Non-pigmented ciliary epithelial cell (primary cell): Measurements from ENCODE around the gene ZGLP1.

Source experiments
- DNase-seq: peaks from one replicate; pipeline ENCODE4 v3.0.0-alpha.2; 2010; ENCODE audit warnings: low read depth

ZGLP1 gene

DNA sequence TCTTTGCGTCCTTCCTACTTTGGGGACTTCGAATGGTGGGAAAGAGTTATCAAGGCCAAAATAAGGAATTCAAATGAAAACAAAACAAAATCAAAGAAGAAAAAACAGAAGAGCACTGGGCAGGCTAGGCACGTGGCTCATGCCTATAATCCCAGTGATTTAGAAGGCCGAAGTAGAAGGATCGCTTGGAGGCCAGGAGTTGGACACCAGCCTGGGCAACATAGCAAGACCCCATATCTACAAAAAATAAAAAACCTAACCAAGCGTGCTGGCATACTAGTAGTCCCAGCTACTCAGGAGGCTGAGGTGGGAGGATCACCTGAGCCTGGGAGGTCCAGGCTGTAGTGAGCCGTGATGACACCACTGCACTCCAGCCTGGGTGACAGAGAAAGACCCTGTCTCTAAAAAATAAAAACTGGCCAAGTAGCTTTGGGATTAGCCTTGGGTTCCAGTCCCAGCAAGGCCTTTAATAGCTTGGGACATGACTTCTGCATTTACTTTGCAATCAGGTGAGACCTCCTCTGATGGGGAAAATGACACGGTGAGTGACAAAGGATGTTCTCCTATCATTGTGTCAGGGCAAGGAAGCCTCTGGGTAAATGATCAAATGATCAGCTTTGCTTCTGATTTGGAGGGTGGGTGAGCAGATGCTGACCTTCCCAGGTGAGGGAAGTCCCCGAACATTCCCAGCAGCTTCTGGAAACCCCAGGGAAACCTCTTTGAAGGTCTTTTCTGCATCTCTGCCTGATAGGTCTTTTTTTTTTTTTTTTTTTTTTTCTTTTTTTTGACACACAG is 31.6 kb downstream of the ZGLP1 start:
- DNase-seq = no peak

DNA sequence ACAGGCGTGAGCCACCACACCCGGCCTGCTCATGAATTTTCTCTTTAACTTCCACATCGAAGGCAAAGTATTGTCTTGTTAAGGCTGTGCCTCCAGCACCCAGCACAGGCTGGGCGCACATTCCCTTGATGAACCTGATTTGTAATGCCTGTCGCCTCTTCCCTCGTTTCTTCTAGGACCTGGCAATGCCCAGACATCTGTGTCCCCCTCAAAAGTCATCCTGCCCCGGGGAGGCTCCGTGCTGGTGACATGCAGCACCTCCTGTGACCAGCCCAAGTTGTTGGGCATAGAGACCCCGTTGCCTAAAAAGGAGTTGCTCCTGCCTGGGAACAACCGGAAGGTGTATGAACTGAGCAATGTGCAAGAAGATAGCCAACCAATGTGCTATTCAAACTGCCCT is 35.0 kb downstream of the ZGLP1 start:
- DNase-seq = no peak

DNA sequence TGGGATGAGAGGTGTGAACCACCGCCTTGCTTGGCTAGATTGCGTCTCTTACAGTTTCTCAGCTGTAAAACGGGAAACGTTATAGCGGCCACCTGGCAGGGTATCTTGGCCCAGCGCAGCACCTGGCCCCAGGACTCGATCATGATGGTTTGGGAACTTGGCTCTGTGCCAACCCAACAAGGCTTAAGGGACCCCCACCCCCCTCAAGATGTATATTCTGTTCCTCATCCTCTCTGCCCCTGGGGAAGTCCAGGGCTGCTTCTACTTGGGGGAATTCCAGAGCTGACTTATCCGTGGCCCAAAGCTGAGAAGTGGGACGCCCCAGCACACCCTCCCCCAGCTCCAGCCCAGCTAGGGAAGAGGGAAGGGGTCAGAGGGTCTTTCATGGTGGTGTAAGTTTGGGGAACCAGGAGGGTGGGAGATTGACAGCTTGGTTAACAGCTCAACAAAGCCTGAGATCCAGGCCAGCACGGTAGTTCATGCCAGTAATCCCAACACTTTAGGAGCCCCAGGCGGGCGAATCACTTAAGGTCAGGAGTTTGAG is 38.0 kb downstream of the ZGLP1 start:
- DNase-seq = no peak

DNA sequence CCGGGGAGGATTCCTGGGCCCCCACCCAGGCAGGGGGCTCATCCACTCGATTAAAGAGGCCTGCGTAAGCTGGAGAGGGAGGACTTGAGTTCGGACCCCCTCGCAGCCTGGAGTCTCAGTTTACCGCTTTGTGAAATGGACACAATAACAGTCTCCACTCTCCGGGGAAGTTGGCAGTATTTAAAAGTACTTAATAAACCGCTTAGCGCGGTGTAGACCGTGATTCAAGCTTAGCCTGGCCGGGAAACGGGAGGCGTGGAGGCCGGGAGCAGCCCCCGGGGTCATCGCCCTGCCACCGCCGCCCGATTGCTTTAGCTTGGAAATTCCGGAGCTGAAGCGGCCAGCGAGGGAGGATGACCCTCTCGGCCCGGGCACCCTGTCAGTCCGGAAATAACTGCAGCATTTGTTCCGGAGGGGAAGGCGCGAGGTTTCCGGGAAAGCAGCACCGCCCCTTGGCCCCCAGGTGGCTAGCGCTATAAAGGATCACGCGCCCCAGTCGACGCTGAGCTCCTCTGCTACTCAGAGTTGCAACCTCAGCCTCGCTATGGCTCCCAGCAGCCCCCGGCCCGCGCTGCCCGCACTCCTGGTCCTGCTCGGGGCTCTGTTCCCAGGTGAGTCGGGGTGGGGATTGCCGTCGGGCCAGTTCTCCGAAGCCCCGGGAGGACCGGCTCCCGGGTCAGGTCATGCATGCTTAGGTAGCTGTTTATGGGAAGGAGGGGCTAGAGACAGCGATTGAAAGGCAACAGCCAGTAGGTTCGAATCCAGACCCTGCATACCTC is 38.8 kb downstream of the ZGLP1 start, which contains the start of gene ICAM1:
Gene ICAM1, plus strand, starts transcription at position 505 of the 779 bp plus-strand sequence. Its CDS starts 40 bp downstream, at position 545.
- DNase-seq = no peak

DNA sequence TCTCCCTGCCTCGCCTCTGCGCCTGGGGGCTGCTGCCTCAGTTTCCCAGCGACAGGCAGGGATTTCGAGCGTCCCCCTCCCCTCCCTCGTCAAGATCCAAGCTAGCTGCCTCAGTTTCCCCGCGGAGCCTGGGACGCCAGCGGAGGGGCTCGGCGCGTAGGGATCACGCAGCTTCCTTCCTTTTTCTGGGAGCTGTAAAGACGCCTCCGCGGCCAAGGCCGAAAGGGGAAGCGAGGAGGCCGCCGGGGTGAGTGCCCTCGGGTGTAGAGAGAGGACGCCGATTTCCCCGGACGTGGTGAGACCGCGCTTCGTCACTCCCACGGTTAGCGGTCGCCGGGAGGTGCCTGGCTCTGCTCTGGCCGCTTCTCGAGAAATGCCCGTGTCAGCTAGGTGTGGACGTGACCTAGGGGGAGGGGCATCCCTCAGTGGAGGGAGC is 39.4 kb downstream of the ZGLP1 start:
- no peak for DNase-seq

DNA sequence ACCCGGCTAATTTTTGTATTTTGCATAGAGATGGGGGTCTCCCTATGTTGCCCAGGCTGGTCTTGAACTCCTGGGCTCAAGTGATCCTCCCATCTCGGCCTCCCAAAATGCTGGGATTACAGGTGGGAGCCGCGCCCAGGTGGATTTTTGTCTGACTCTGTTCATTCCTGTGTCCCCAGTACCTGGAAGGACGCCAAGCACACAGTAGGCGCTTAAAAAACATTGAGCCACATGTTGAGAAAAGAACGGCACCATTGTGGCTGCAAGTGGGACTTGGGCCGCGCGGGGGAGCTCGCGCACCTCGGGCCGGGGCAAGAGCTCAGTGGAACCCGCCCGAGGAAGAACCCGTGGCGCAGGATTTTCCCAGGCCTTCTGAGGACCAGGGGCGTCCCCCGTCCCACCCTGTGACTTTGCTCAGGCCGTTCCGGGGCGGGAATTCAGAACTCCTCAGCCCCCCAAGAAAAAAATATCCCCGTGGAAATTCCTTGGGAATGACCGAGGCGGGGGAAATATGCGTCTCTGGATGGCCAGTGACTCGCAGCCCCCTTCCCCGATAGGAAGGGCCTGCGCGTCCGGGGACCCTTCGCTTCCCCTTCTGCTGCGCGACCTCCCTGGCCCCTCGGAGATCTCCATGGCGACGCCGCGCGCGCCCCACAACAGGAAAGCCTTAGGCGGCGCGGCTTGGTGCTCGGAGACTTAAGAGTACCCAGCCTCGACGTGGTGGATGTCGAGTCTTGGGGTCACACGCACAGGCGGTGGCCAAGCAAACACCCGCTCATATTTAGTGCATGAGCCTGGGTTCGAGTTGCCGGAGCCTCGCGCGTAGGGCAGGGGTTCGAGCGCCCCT is 40.1 kb downstream of the ZGLP1 start:
- DNase-seq = no peak

DNA sequence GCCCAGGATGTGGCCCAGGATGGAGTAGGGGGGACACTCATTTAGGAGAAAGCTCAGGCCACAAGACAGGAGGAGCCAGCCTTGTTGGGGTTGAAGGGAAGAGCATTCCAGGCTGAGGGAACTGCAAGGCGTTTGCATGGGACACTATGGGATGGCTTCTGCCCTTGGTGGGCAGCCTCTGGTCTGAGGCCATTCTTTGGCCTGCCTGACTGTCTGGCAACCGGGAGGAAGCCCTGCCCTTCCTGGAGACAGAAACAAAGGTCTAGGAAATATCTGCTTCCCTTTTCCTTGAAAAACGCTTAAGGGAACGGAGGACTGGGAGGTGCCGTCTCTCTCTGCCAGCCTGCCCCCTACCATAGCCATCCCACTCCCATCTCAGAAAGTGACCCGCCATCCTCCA is 41.5 kb downstream of the ZGLP1 start:
- DNase-seq = no peak

DNA sequence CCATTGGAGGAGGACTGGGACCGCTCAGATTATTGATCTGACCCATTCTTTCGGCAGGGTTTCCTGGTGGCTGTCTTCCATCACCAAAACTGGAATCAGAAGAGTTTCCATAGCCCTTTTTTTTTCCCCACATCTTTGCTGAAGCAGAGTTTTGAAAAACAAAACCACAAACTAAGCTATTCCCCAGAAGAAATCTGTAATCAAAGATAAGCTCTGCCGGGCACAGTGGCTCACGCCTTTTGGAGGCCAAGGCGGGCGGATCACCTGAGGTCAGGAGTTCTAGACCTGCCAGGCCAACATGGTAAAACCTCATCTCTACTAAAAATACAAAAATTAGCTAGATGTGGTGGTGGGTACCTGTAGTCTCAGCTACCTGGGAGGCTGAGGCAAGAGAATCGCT is 42.9 kb downstream of the ZGLP1 start:
- DNase-seq = no peak

DNA sequence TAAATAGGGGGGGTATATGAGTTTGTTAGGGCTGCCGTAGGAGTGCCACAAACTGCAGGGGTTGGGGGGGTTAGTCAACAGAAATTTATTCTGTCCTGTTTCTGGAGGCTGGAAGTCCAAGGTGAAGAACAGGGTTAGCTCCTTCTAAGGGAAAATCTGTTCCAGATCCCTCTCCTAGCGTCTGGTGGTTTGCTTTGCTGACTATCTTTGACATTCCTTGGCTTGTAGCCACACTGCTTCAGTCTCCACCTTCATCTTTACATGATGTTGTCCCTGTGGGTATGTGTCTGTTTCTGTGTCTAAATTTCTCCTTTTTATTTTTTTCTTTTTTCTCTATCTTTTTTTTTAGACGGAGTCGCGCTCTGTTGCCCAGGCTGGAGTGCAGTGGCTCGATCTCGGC is 46.8 kb downstream of the ZGLP1 start:
- DNase-seq = no peak

DNA sequence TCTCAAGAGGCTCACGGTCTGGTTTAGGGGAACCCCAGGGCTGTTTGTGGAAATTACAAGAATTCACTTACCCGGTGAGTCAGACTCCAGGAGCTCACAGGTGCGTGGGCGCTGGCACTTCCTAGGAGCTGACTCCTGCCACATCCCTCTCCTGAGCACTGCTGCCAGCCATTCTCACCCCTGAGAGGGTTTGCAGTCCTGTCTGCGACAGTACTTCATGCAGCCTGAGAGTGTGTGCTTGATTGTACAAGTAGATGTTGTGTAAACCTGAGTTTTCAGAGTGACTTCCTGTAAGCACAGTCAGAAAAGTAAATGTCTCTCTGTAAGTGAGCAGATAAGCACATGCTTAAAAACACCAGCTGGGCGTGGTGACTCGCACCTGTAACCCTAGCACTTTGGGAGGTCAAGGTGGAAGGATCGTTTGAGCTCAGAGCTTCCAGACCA is 49.5 kb downstream of the ZGLP1 start:
- DNase-seq = no peak

DNA sequence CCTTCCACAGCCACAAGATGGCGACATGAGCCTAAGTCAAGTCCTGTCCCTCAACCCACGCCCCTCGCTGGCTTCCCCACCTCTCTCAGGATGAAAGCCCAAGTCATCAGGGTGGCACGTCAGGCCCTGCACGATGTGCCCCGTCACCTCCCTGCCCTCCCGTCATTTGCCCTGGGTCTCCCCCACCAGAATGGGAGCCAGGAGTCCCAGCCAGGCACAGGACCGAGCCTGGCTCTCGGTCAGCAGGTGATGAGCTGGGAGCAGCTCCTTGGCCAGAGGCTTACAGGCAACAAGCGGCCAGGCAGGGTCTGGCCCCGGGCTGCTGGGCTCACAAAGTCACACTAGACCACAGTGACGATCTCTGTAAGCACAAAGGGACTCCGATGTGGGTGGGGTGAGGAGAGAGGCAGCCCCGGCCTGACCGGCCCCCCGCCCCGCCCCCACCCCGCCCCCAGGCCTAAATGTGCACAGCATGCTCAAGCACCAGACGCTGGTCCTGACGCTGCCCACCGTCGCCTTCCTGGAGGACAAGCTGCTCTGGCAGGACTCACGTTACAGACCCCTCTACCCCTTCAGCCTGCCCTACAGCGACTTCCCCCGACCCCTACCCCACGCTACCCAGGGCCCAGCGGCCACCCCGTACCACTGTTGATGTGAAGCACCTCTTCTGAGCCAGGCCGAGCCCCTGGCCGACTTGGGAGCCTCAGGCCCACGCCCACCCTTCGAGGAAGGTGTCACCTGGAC is 50.3 kb downstream of the ZGLP1 start:
- peak; percentile 55 for DNase-seq

DNA sequence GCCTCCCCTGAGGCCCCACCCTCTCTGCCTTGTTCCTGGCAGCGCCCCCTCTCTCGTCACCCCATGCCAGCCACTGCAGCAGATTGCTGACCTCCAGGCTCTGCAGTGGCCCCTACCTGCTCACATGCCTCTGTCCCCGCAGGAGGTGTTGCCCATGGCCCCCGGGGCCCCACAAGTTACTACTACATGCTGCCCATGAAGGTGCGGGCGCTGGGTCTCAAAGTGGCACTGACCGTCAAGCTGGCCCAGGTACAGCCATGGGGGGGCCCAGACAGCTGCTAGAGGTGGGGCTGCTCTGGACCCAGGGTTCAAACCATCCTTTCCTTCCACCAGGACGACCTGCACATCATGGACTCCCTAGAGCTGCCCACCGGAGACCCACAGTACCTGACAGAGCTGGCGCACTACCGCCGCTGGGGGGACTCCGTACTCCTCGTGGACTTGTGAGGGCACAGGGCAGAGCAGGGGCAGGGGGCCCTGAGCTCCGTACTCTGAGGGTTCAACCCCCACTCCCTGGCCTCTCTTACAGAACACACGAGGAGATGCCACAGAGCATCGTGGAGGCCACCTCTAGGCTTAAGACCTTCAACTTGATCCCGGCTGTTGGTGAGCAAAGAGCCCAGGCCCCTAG is 51.4 kb downstream of the ZGLP1 start:
- DNase-seq = no peak

DNA sequence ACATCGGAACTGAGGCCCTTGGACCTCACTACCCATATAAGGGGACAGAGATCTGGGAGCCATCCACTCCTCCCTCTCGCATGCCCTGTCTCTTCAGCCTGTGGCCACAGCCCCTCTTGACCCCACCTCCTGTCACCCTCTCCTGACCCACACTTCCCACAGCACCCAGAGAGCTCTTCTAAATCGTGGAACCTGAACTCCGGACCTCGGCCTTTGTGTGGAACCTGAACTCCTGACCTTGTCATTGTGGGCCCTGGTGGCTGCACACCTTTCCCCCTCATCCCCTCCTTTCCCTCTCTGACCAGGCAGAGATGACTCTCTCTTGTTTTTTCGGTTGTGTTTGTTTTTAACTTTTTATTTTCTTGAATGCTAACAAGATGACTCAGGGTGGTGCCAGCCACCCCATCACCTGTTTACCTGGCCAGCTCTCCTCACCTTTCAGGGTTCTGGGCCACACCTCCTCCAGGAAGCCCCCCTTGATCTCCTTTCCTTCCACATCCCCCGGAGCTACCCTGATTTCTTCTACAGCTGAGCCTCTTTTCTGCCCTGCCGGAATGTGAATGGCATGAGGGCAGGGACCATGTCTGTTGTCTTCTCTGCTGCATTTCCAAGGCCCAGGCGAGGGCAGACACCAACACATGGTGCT is 52.5 kb downstream of the ZGLP1 start:
- no peak for DNase-seq

DNA sequence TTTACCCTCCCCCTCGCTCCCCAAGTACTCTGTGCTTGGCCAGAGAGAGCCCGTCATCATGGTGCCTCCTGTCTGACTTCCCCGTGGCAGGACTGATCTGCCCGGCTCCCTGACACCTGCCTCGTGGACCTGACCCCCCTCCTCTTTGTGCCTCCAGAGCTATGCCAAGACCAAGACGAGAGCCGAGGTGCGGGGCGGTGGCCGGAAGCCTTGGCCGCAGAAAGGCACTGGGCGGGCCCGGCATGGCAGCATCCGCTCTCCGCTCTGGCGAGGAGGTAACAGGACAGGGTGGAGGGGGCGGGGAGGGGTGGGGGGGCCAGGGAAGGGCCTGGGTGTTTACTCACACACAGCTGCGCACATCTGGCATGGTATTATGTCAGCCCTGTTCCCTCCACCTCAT is 53.1 kb downstream of the ZGLP1 start:
- DNase-seq = no peak

DNA sequence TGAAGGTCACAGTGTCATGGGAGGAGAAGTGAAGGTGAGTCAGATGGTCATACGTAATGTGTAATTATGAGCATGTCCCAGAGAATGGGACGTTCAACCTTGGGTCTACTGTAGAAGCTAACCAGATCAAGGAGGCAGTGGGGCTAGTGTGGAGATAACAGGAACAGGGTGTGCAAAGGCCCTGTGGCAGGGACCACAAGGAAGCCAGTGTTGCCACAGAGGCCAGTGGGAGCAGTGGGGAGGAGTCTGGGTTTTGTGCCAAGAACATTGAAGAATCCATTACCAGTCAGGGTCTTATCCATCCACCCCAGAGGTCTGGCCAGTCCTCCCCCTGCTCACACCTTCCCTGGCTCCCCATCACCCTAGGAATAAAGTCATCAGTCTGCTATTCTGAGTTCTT is 54.3 kb downstream of the ZGLP1 start:
- DNase-seq = no peak
